ENCODE results near the gene FSTL1.
A peak's percentile ranks its signal among the peaks of the same experiment; 100 is the strongest.

Gene FSTL1

DNA sequence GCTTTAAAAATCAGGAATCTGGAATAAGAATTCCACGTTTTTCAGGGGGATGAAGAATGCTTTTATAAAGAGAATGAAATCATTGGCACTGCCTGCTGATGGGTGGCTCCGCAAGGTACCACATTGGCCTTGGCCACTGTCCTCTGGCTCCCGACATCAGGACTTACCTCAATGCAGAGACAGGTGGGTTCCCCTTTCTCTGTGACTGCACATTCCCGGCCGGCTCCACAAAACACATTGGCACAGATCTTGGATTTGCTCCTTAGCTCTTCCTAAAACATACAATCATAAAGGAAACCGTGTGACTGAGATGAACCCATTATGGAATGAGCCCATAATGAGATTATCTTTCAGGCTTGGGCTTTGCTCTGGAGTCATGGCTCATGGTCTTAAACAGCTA is 35.0 kb downstream of the FSTL1 start:
- TF ChIP-seq, protein P1, sequence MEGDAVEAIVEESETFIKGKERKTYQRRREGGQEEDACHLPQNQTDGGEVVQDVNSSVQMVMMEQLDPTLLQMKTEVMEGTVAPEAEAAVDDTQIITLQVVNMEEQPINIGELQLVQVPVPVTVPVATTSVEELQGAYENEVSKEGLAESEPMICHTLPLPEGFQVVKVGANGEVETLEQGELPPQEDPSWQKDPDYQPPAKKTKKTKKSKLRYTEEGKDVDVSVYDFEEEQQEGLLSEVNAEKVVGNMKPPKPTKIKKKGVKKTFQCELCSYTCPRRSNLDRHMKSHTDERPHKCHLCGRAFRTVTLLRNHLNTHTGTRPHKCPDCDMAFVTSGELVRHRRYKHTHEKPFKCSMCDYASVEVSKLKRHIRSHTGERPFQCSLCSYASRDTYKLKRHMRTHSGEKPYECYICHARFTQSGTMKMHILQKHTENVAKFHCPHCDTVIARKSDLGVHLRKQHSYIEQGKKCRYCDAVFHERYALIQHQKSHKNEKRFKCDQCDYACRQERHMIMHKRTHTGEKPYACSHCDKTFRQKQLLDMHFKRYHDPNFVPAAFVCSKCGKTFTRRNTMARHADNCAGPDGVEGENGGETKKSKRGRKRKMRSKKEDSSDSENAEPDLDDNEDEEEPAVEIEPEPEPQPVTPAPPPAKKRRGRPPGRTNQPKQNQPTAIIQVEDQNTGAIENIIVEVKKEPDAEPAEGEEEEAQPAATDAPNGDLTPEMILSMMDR (conservative IDR thresholded peaks at IDR 0.05): no peak
- H3K27ac ChIP-seq: peak overlapping the region; percentile 84; the same call in 1 of the 2 replicates

DNA sequence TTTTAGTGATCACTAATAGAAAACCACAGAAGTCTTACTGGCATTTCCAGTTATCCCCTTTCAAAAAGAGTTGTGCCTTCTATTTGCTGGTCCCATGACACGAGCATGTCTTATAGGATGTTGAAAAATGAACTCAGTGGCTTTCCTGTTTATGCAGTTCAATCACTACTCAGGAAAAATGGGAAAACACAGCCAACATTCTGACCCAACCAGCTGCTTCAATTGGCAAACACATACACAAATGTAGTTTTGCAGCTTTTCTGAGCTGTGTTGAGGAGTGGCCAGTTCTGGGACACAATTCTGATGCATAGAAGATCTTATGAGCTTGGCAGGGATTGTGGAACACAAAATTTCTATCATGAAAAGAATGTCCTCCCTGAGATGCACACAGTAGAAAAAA is 40.3 kb downstream of the FSTL1 start:
- no peak overlapping the region for H3K27ac ChIP-seq
- TF ChIP-seq, protein P1 (conservative IDR thresholded peaks at IDR 0.05): no peak

DNA sequence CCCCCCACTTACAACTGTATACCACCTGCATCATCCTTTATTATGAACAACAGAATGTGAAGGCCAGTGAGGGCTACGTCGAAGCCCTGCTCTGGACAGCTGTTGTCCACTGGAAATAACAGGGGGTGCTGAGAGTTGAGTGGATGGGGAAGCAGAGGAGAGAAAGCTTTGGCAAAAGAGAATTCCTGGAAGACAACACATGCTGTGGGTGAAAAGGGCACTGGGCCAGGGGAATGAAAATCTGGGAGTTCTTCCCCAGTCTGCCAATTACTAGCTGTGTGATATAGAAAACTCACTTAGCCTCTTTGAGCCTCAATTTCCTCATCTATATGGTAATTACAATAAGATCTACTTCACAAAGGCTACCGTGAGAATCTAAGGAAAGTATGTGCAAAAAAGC is 40.7 kb downstream of the FSTL1 start:
- TF ChIP-seq, protein P1 (conservative IDR thresholded peaks at IDR 0.05): no peak
- no peak overlapping the region for H3K27ac ChIP-seq

DNA sequence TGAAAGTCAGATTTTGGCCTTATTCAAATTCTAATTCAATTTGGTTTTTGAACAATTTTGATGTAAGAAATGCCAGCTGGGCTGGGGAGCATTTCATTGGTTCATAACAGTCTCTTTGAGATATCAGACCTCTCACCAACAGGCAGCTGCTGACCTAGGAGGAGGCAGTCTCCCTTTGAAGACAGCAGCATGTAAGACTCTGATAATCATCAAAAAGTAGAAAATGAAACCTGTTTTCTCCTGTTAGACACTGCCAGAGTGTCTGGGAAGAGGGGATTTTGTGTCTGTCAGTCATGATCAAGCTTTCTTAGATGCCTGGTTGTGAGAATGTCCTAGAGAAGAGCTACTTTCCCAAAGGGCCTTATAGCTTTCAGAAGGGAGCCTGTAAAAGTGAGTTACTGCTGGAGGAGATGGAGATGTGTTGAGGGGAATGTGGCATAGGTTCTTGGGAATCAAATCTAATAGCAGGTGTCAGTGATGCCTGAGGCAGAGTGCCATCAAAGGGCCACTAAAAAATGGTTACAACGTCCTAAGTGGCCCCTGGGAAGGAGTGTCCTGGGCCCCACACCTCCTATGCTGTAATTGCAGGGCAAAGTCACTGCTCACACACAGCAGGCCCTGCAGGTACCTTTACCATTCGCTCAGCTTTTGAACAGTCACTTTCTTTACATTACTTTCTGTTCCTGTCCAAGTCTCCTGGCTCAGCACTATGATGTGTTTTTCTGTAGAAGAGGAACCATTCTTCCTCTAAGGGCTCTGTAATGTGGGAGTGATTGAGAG is 43.1 kb downstream of the FSTL1 start:
- TF ChIP-seq, protein P1 (conservative IDR thresholded peaks at IDR 0.05): no peak
- H3K27ac ChIP-seq: no peak overlapping the region

DNA sequence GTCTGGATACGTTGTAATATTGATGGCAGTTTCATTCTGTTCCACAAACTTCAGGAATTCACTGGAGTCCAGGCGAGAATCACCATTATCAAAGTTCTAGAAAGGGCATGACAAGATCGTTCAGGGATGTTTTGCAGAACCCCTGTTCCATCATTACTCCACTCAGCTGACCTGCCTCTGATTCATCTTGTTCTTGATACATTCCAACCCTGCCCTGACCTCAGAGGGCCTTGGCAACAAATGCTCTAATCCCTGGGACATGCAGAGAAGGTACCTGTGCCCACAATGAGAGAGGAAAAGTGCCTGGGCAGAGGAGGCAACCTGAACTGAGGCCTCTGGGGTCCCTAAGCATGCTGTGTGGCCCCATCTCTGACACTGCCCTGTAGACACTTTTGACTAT is 45.9 kb downstream of the FSTL1 start:
- H3K27ac ChIP-seq: no peak overlapping the region
- TF ChIP-seq, protein P1 (conservative IDR thresholded peaks at IDR 0.05): no peak

DNA sequence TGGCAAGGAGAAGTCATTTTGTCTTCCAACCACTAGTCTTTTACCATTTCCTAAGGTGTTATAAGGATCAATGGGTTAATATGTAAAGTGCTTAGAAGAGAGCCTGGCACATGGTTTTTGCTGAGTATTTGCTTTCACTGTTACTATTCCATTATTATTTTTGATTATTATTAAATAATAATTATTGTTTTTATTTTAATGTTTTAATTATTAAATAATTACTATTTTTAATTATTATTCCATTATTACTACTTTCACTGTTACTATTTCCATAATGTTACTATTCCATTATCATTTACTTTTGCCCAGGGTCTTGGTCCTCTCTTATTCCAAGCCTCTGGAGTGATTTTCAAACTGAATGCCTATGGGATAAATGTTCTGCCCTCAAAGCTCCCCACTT is 48.5 kb downstream of the FSTL1 start:
- H3K27ac ChIP-seq: no peak overlapping the region
- TF ChIP-seq, protein P1 (conservative IDR thresholded peaks at IDR 0.05): no peak

DNA sequence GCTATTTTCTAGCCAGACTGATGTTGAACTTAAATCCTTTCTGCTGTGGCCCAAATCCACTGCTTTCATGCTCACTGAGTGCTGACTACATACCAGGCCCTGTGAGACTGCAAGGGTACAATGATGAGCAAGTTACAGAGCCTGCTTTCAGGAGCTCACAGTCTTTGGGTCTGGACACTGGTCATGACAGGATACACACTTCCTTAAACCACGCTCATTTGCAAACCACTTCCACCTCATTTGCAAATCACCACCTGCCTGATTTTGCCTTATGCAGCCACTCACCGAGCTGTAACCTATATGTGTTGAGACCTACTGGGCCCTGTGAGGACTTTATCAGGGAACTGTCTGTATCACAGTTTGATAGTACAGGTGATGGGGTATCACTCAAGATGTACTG is 51.4 kb downstream of the FSTL1 start:
- TF ChIP-seq, protein P1 (conservative IDR thresholded peaks at IDR 0.05): no peak
- no peak overlapping the region for H3K27ac ChIP-seq
